Measurements from ENCODE around the gene NFATC4. TPM values are rescaled to one million over a fixed set of nuclear protein-coding genes. Genes with fewer than 3 reads are reported as not detected.
"Not testable (repeated sequence)": the region's sequence is repeated elsewhere in the genome, so short reads cannot be mapped to it uniquely, and the experiment has no call there.

Gene NFATC4
- total RNA-seq, 4 donors from 2014 or later = 10.8 to 25.3 (median 12.2) TPM

DNA sequence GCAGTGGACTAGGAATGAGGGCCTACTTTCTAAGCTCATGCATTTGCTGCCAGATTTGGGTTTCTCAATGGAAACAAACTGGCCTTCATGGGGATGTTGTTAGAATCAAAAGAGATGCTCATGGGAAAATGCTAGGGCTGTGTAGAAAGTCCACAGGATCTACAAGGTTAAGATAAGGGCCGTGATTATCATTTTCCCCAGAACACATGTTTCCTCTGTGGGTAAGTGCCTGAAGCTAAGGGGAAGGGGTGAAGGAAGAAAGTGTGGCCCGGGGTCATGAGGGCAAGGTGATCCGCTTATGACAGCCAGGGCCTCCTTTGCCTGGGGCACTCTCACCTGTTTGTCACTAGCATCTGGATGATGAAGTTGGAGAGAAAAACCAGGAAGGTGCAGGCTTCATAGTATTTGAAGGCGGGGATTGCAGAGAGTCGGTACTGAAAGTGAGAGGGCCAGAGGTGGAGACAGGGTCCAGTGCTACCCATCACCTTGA lies 42.9 kb upstream of the NFATC4 start:
- H3K4me3 ChIP-seq = no peak overlapping the region
- H3K4me1 ChIP-seq = peaks cover 11% of the 10 kb centered on the region
- TF ChIP-seq, protein P1, sequence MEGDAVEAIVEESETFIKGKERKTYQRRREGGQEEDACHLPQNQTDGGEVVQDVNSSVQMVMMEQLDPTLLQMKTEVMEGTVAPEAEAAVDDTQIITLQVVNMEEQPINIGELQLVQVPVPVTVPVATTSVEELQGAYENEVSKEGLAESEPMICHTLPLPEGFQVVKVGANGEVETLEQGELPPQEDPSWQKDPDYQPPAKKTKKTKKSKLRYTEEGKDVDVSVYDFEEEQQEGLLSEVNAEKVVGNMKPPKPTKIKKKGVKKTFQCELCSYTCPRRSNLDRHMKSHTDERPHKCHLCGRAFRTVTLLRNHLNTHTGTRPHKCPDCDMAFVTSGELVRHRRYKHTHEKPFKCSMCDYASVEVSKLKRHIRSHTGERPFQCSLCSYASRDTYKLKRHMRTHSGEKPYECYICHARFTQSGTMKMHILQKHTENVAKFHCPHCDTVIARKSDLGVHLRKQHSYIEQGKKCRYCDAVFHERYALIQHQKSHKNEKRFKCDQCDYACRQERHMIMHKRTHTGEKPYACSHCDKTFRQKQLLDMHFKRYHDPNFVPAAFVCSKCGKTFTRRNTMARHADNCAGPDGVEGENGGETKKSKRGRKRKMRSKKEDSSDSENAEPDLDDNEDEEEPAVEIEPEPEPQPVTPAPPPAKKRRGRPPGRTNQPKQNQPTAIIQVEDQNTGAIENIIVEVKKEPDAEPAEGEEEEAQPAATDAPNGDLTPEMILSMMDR (IDR thresholded peaks at IDR 0.05) = no peak
- TF ChIP-seq POLR2AphosphoS5 (IDR thresholded peaks at IDR 0.05) (no peak), POLR2A (IDR thresholded peaks at IDR 0.05) (no peak), EP300 (IDR thresholded peaks at IDR 0.05) (no peak)
- DNase-seq (ENCODE audit: low spot score in 2 of 2) = no peak
- H3K36me3 ChIP-seq = no peaks in the 10 kb centered on the region
- 68% methylated on average over 5 of the region's 5 CpGs for WGBS
- no peaks in the 10 kb centered on the region for H3K9me3 ChIP-seq
- no peak overlapping the region for H3K27ac ChIP-seq
- H3K27me3 ChIP-seq = no peaks in the 10 kb centered on the region

DNA sequence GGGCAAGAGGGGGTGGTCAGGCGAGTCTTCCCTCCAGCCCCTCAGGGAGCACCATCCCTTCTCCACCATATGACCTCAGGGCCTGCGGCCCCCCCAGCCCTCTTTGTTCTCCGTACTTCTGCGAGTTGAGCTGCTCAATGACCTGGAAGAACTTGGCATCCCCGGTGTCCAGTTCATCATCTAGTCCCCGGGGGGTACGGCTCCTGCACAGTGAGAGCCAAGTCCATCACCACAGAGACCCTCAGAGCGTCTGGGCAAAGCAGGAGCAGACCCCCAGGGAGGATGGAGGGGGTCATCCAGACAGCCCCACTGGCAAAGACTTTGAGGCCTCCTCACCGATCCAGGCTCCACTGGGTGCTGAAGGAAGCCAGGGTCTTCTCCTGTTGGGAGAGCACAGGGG lies 42.0 kb upstream of the NFATC4 start:
- TF ChIP-seq EP300 (IDR thresholded peaks at IDR 0.05) (no peak), POLR2AphosphoS5 (IDR thresholded peaks at IDR 0.05) (no peak), POLR2A (IDR thresholded peaks at IDR 0.05) (no peak)
- TF ChIP-seq, protein P1 (IDR thresholded peaks at IDR 0.05) = no peak
- WGBS = 88% methylated on average over 8 of the region's 9 CpGs
- no peak for DNase-seq (ENCODE audit: low spot score in 2 of 2)
- Histone ChIP-seq H3K27me3 (no peaks in the 10 kb centered on the region), H3K9me3 (no peaks in the 10 kb centered on the region), H3K4me1 (peaks cover 11% of the 10 kb centered on the region), H3K27ac (no peak overlapping the region), H3K4me3 (no peak overlapping the region), H3K36me3 (no peaks in the 10 kb centered on the region)

DNA sequence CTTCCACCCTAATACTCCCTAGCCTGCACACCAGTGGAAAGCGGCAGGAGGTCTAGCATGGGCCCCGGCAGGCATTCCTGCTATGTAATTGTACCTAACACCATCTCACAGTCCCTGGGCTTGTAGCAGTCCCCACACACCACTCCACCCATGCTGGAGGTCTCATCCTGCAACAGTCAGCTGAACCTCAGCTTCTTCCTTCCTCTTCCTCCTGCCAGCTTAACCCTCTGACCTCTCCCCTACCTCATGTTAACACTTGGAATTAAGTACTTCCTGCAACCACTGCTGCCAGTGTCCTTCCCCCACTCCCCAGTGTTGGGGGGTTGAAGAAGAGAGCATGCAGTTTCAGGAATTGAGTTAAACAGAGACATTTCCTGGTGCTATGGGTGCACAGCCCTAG lies 40.7 kb upstream of the NFATC4 start:
- DNase-seq (ENCODE audit: low spot score in 2 of 2) = no peak
- Histone ChIP-seq H3K27me3 (no peaks in the 10 kb centered on the region), H3K36me3 (no peaks in the 10 kb centered on the region), H3K27ac (no peak overlapping the region), H3K4me1 (peaks cover 19% of the 10 kb centered on the region), H3K9me3 (no peaks in the 10 kb centered on the region), H3K4me3 (no peak overlapping the region)
- TF ChIP-seq, protein P1 (IDR thresholded peaks at IDR 0.05) = no peak
- no peak for TF ChIP-seq POLR2AphosphoS5 (IDR thresholded peaks at IDR 0.05)
- TF ChIP-seq POLR2A (IDR thresholded peaks at IDR 0.05) = no peak
- no peak for TF ChIP-seq EP300 (IDR thresholded peaks at IDR 0.05)
- WGBS = 74% methylated on average over 2 of the region's 2 CpGs

DNA sequence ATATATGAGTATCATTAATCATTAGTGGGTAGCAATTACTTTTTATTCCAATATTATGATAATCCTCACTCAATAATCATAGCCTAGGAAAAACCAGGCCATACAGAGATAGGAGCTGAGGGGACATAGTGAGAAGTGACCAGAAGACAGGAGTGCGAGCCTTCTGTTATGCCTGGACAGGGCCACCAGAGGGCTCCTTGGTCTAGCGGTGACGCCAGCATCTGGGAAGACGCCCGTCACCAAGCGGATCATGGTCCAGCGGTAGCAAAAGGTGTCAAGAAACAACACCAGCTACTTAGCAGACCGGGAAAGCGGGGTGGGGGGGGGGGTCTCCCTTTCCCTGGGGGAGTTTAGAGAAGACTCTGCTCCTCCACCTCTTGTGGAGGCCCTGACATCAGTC lies 40.1 kb upstream of the NFATC4 start:
- not testable (repeated sequence) for H3K27me3 ChIP-seq; DNase-seq (ENCODE audit: low spot score in 2 of 2); H3K4me3 ChIP-seq; H3K9me3 ChIP-seq; H3K27ac ChIP-seq; H3K36me3 ChIP-seq
- TF ChIP-seq, protein P1 (IDR thresholded peaks at IDR 0.05) = peak; percentile 39 to 68
- 3% methylated on average over 9 of the region's 9 CpGs for WGBS
- H3K4me1 ChIP-seq = peaks cover 25% of the 10 kb centered on the region

DNA sequence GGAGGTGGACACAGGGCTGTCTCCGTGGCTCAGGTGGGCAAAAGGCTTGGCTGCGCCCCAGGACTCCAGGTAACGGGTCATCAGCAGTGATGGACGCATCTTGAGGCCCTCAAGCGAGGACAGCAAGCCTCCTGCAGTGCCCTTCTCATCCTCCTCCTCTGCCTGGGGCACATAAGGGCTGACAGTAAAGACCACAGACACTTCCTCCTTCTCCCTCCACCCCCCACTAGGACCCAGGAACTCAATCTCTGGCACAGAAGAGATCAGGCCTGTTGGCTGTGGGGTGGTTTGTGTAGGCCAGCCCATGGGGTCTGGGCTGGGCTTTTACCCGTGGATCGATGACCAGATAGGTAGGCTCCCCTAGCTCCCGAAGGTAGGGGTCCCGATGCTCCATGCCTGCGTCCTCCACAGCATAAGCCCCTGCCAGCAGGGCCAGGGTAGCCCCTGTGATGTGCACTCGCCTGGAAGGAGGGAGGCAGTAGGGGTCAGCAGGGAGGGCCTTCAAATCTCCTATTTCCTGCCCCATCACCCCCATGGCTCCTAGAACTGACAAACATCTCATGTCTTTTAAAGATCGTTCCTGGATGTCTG lies 38.8 kb upstream of the NFATC4 start:
- no peaks in the 10 kb centered on the region for H3K9me3 ChIP-seq
- 74% methylated on average over 8 of the region's 12 CpGs for WGBS

More for the DNA sequence above, 38.8 kb upstream of the NFATC4 start:
- TF ChIP-seq POLR2AphosphoS5 (IDR thresholded peaks at IDR 0.05) (no peak), POLR2A (IDR thresholded peaks at IDR 0.05) (no peak), EP300 (IDR thresholded peaks at IDR 0.05) (no peak)
- TF ChIP-seq, protein P1 (IDR thresholded peaks at IDR 0.05) = no peak
- Histone ChIP-seq H3K4me3 (no peak overlapping the region), H3K27me3 (peaks cover under 1% of the 10 kb centered on the region), H3K27ac (no peak overlapping the region), H3K4me1 (peaks cover 37% of the 10 kb centered on the region), H3K36me3 (no peaks in the 10 kb centered on the region)
- DNase-seq (ENCODE audit: low spot score in 2 of 2) = no peak
